ENCODE data around the gene KNDC1.
"Not testable (repeated sequence)": the region's sequence is repeated elsewhere in the genome, so short reads cannot be mapped to it uniquely, and the experiment has no call there.

The KNDC1 gene

DNA sequence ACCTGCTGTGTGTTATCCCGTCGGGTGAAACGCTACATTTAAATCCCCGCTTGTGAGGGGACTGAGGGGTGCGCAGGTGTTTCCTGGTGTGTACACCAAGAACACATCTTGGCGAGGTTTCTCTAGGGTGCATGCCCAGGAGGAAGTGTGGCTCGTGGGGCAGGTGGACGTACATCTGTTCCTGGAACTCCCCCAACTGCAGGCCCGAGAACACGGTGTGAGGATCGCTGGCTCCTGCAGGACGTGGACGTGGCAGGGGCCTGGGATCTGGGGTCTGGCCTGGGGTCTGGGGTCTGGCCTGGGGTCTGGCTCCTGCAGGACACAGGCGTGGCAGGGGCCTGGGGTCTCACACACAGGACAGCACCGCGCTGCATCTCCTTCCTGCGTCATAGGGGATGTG is 10.1 kb downstream of the KNDC1 start:
- Histone ChIP-seq H3K36me3 (ENCODE audit: insufficient read depth, low read length) (no peaks in the 10 kb centered on the region), H3K79me2 (ENCODE audit: control insufficient read depth, insufficient read depth, low read length, unreplicated experiment) (no peaks in the 10 kb centered on the region), H3K4me1 (ENCODE audit: control insufficient read depth, insufficient read depth, low read length, unreplicated experiment) (no peaks in the 10 kb centered on the region), H3K27ac (ENCODE audit: low read depth, low read length) (no peak overlapping the region), H3K27me3 (ENCODE audit: insufficient read depth, low read length) (peaks cover 13% of the 10 kb centered on the region), H2AFZ (ENCODE audit: low read length, unreplicated experiment) (no peak overlapping the region), H3K4me3 (ENCODE audit: low read depth, low read length) (no peak overlapping the region)

DNA sequence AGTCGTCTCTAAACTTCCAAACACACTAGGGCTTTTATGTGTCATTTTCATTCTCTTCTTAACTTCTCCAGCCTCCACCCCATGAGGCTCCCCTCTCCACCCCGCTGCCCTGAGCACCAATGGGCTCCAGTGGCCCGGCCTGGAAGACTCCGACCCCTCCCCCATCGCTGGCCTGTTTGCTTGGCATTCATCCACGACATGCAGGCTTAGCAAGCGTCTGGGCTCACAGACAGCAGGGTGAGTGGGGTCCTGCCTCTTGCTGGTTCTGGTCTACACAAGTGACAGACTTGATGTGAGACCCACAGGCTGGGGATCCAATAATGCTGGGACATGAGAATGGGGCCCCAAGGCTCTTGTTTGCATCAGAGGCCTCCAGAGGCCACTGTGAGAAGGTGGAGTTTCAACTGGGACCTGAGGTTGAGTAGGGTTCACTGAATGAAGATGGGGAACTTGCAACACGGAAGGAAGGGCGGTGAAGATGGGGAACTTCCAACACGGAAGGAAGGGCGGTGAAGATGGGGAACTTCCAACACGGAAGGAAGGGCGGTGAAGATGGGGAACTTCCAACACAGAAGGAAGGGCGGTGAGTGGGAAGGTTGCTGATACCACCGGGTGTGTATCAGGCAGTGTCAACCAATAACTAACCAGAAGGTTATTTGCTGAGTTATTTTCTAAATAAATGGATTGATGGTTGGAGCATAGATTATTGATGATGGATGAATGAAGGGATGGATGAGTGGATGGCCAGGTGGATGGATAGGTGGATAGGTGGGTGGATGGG is 14.0 kb downstream of the KNDC1 start:
- Histone ChIP-seq H2AFZ (ENCODE audit: low read length, unreplicated experiment) (no peak overlapping the region), H3K4me3 (ENCODE audit: low read depth, low read length) (no peak overlapping the region), H3K36me3 (ENCODE audit: insufficient read depth, low read length) (no peaks in the 10 kb centered on the region), H3K27ac (ENCODE audit: low read depth, low read length) (no peak overlapping the region), H3K4me1 (ENCODE audit: control insufficient read depth, insufficient read depth, low read length, unreplicated experiment) (no peaks in the 10 kb centered on the region), H3K79me2 (ENCODE audit: control insufficient read depth, insufficient read depth, low read length, unreplicated experiment) (no peaks in the 10 kb centered on the region), H3K27me3 (ENCODE audit: insufficient read depth, low read length) (no peaks in the 10 kb centered on the region)

DNA sequence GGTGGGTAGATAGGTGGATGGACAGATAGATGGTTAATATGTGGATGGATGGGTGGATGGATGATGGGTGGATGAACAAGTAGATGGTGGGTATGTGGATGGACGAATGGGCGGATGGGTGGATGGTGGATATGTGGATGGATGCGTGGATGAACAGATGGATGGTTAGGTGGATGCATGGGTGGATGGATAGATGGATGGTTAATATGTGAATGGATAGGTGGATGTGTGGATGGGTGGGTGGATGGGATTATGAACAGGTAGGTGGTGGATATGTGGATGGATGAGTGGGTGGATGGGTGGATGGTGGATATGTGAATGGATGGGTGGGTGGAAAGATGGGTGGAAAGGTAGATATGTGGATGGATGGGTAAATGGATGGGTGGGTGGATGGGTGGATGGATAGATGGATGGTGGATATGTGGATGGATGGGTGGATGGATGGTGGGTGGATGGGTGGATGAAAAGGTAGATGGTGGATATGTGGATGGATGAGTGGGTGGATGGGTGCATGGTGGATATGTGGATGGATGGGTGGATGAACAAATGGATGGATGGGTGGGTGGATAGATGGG is 14.8 kb downstream of the KNDC1 start:
- Histone ChIP-seq H2AFZ (ENCODE audit: low read length, unreplicated experiment) (no peak overlapping the region), H3K4me1 (ENCODE audit: control insufficient read depth, insufficient read depth, low read length, unreplicated experiment) (no peaks in the 10 kb centered on the region), H3K79me2 (ENCODE audit: control insufficient read depth, insufficient read depth, low read length, unreplicated experiment) (no peaks in the 10 kb centered on the region), H3K4me3 (ENCODE audit: low read depth, low read length) (no peak overlapping the region), H3K27me3 (ENCODE audit: insufficient read depth, low read length) (no peaks in the 10 kb centered on the region), H3K36me3 (ENCODE audit: insufficient read depth, low read length) (no peaks in the 10 kb centered on the region), H3K27ac (ENCODE audit: low read depth, low read length) (no peak overlapping the region)

DNA sequence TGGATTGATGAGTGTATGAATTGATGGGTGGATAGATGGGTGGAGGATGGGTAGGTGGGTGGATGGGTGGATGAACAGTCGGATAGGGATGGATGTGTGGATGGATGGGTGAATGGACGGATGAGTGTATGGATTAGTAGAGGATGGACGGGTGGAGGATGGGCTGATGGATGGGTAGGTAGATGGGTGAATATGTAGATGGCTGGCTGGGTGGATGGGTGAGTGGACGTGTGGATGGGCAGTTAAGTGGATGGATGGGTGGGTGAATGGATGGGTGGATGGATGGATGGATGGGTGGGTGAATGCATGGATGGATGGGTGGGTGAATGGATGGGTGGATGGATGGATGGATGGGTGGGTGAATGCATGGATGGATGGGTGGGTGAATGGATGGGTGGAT is 15.6 kb downstream of the KNDC1 start:
- H3K36me3 ChIP-seq (ENCODE audit: insufficient read depth, low read length); H3K27me3 ChIP-seq (ENCODE audit: insufficient read depth, low read length); H3K4me3 ChIP-seq (ENCODE audit: low read depth, low read length); H3K4me1 ChIP-seq (ENCODE audit: control insufficient read depth, insufficient read depth, low read length, unreplicated experiment); H3K27ac ChIP-seq (ENCODE audit: low read depth, low read length); H3K79me2 ChIP-seq (ENCODE audit: control insufficient read depth, insufficient read depth, low read length, unreplicated experiment); H2AFZ ChIP-seq (ENCODE audit: low read length, unreplicated experiment): not testable (repeated sequence)

DNA sequence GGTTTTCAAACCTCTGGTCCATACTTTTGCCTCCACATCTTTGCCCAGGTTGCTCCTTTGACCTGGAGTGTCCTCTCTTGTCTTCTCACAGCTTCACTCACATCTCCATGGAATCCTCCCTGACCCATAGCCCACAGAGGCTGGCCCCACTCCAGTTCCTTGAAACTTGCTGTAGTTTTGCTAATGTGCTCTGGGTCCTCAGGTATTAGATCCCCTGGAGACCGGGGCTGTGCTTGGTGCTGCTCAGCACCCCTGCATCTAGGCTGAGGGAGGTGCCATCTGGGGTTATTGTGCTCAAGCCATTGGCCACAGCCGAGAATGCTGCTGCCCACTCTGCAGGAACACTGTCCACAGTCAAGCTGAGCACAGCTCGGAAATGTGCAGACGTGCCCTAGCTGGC is 16.5 kb downstream of the KNDC1 start:
- Histone ChIP-seq H3K27me3 (ENCODE audit: insufficient read depth, low read length) (no peaks in the 10 kb centered on the region), H3K4me1 (ENCODE audit: control insufficient read depth, insufficient read depth, low read length, unreplicated experiment) (no peaks in the 10 kb centered on the region), H3K36me3 (ENCODE audit: insufficient read depth, low read length) (no peaks in the 10 kb centered on the region), H3K27ac (ENCODE audit: low read depth, low read length) (no peak overlapping the region), H2AFZ (ENCODE audit: low read length, unreplicated experiment) (no peak overlapping the region), H3K79me2 (ENCODE audit: control insufficient read depth, insufficient read depth, low read length, unreplicated experiment) (no peaks in the 10 kb centered on the region), H3K4me3 (ENCODE audit: low read depth, low read length) (no peak overlapping the region)

DNA sequence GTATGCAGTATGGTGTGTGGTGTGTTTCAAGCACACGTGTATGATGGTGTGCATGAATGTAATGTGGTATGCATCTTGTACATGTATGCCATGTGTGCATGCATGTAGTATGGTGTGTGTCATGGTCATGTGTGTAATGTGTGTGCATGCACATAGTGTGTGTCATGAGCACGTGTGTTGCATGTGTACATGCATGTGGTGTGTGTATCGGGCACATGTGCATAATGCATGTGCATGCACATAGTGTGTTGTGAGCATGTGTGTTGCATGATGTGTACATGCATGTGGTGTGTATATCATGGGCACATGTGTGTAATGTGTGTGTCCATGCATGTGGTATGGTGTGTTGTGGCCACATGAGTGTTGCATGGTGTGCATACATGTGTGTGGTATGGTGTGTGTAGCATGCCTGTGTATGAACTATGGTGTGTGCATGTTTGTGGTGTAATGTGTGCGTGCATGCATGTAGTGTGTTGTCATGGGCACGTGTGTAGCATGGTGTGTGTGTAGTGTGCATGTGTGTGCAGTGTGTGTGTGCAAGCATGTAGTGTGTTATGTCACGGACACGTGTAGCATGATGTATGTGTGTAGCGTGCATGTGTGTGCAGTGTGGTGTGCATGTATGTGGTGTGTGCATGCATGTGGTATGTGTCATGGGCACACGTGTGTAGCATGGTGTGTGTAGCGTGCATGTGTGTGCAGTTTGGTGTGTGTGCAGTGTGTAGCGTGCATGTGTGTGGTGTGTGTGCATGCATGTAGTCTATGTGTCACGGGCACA is 17.6 kb downstream of the KNDC1 start:
- Histone ChIP-seq H3K27ac (ENCODE audit: low read depth, low read length) (no peak overlapping the region), H2AFZ (ENCODE audit: low read length, unreplicated experiment) (no peak overlapping the region), H3K4me3 (ENCODE audit: low read depth, low read length) (no peak overlapping the region), H3K4me1 (ENCODE audit: control insufficient read depth, insufficient read depth, low read length, unreplicated experiment) (no peaks in the 10 kb centered on the region), H3K36me3 (ENCODE audit: insufficient read depth, low read length) (no peaks in the 10 kb centered on the region), H3K79me2 (ENCODE audit: control insufficient read depth, insufficient read depth, low read length, unreplicated experiment) (no peaks in the 10 kb centered on the region), H3K27me3 (ENCODE audit: insufficient read depth, low read length) (no peaks in the 10 kb centered on the region)

DNA sequence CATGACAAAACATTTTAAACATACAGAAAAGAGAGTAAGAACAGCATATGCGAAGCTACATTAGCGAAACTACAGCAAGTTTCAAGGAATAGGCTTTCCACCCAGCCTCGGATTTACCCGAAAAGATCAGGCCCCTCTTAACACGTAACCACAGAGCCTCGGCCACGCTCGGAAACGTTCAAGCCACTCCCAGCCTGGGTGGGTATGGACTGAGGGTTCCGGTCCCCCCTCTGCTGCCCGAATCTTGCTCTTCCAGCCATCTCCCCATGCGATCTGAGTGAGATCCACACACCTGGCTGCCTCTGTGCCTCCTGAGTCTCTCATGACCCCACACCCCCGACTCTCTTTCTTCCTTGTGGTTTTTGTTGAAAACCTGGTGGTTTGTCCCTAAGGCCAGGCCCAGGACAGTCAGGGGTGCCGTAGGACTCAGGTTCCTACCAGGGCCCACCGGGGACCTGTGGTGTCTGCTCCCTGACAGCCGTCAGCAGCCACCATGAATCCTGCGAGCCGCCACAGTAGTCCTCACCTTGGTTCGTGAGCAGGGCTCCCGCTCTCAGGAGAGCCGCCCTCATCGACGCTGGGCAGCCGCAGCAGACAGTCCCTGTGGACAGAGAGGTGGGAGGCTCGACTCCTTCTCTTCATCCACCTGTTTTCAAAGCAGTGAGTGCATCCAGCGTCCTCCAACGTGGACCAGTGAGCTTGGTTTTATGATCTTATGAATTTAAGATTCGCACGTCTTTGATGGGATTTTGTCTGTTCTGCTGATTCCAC is 18.5 kb downstream of the KNDC1 start:
- H3K4me1 ChIP-seq (ENCODE audit: control insufficient read depth, insufficient read depth, low read length, unreplicated experiment): no peaks in the 10 kb centered on the region
- no peak overlapping the region for H2AFZ ChIP-seq (ENCODE audit: low read length, unreplicated experiment)
- no peak overlapping the region for H3K4me3 ChIP-seq (ENCODE audit: low read depth, low read length)
- H3K79me2 ChIP-seq (ENCODE audit: control insufficient read depth, insufficient read depth, low read length, unreplicated experiment): no peaks in the 10 kb centered on the region
- no peak overlapping the region for H3K27ac ChIP-seq (ENCODE audit: low read depth, low read length)
- H3K36me3 ChIP-seq (ENCODE audit: insufficient read depth, low read length): no peaks in the 10 kb centered on the region
- no peaks in the 10 kb centered on the region for H3K27me3 ChIP-seq (ENCODE audit: insufficient read depth, low read length)

DNA sequence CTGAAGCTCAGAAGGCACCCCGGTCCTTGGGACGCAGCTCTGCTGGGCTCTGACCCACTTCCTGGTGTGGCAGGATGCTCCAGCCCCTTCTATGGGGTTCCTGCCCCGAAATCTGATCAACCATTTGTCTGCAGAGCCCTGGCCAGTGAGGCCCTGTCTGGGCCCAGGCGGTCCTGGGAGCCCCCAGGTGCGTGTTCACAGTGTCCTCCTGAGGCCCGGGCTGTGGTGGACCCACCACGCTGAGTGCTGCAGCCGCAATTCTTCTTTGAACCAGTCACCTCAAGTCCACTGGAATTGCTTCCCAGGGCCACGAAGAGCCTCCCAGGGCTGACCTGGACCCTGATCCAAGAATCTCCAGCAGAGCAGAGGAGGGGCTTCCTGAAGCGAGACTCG is 19.1 kb downstream of the KNDC1 start:
- Histone ChIP-seq H3K27me3 (ENCODE audit: insufficient read depth, low read length) (no peaks in the 10 kb centered on the region), H3K4me1 (ENCODE audit: control insufficient read depth, insufficient read depth, low read length, unreplicated experiment) (no peaks in the 10 kb centered on the region), H3K4me3 (ENCODE audit: low read depth, low read length) (no peak overlapping the region), H3K36me3 (ENCODE audit: insufficient read depth, low read length) (no peaks in the 10 kb centered on the region), H3K79me2 (ENCODE audit: control insufficient read depth, insufficient read depth, low read length, unreplicated experiment) (no peaks in the 10 kb centered on the region), H3K27ac (ENCODE audit: low read depth, low read length) (no peak overlapping the region), H2AFZ (ENCODE audit: low read length, unreplicated experiment) (no peak overlapping the region)

DNA sequence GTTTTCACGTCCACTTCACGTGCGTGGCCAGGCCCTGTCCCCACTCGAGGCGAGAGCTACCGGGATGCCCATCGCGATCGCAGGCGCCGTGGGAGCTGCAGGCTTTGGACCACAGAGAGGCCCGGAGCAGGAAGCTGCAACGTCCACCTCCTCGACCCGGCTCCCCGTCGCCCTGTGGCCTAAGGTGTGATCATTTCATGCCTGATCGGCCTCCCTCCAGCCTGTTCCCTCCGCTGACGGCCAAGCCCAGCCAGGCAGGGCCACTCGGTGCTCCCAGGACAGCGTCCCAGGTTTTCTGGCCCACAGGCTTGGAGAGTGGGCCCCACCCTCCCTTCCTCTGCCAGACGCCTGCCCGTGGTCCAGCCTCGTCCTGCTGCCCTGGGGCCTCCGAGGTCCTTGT is 19.6 kb downstream of the KNDC1 start:
- Histone ChIP-seq H3K36me3 (ENCODE audit: insufficient read depth, low read length) (no peaks in the 10 kb centered on the region), H3K4me3 (ENCODE audit: low read depth, low read length) (no peak overlapping the region), H2AFZ (ENCODE audit: low read length, unreplicated experiment) (no peak overlapping the region), H3K79me2 (ENCODE audit: control insufficient read depth, insufficient read depth, low read length, unreplicated experiment) (no peaks in the 10 kb centered on the region), H3K27ac (ENCODE audit: low read depth, low read length) (no peak overlapping the region), H3K4me1 (ENCODE audit: control insufficient read depth, insufficient read depth, low read length, unreplicated experiment) (no peaks in the 10 kb centered on the region), H3K27me3 (ENCODE audit: insufficient read depth, low read length) (no peaks in the 10 kb centered on the region)

DNA sequence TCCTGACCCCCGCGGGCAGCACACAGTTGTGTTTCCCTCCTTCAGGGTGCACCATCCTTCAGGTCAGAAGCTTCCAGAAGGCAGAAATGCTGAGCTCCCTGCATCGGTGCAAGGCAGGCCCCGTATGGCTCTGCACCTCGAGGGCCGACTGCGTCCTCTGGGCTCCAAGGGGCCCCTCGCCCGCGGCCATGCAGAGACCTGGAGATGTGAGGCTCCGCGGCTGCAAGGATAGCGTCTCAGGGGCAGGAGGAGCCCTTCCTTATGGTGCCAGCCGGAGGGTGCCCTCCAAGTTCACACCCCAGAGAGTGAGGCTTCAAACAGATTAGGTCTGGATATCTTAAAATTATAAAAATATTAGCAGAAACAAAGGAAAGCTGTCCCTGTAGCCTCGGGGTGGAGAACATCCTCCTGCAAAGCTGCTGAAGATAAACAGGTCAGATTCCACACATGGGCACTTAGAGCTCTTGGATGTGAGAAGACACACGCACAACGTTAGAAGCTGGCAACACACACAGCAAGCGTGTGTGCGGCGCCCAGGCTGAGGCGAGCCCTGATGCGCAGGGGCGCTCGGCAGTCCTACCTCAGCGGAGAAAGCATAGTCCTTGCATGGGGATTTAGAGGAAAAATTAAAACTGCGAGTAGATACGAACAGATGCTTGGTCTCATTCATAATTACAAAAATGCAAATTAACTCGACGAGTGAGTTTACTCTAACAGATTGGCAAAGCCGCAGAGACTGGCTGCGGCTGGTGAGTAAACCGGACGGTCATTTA is 20.4 kb downstream of the KNDC1 start:
- H3K79me2 ChIP-seq (ENCODE audit: control insufficient read depth, insufficient read depth, low read length, unreplicated experiment): no peaks in the 10 kb centered on the region
- no peak overlapping the region for H3K27ac ChIP-seq (ENCODE audit: low read depth, low read length)
- H3K4me3 ChIP-seq (ENCODE audit: low read depth, low read length): no peak overlapping the region
- H3K36me3 ChIP-seq (ENCODE audit: insufficient read depth, low read length): no peaks in the 10 kb centered on the region
- H3K4me1 ChIP-seq (ENCODE audit: control insufficient read depth, insufficient read depth, low read length, unreplicated experiment): no peaks in the 10 kb centered on the region
- H2AFZ ChIP-seq (ENCODE audit: low read length, unreplicated experiment): no peak overlapping the region
- H3K27me3 ChIP-seq (ENCODE audit: insufficient read depth, low read length): no peaks in the 10 kb centered on the region
